Breast epithelium (tissue), 4 donors: ENCODE measurements around the gene STXBP2. TPM values are rescaled to one million over a fixed set of nuclear protein-coding genes. Genes with fewer than 3 reads are reported as not detected.
A peak's percentile ranks its signal among the peaks of the same experiment; 100 is the strongest.

ENCODE experiments used
- DNase-seq, 2 donors: peaks; one replicate each; pipeline ENCODE4 v3.0.0-alpha.2; 2019; ENCODE audit warnings: low spot score in 2 of 2
- H3K27ac ChIP-seq, 2 donors: fragments of 200-600 bp; sonication (generic) in 1 of 2; one replicate each; pipeline ENCODE4 v1.5.1; 2016 to 2019; ENCODE audit warnings: mild to moderate bottlenecking in 1 of 2
- H3K27me3 ChIP-seq, 2 donors: fragments of 200-600 bp; sonication (generic) in 1 of 2; one replicate each; pipeline versions ENCODE4 v1.5.1 to v1.6.0; 2017 to 2019; ENCODE audit warnings: control low read depth in 1 of 2, mild to moderate bottlenecking in 1 of 2
- H3K36me3 ChIP-seq: fragments of 200-600 bp; one replicate; pipeline ENCODE4 v1.5.1; 2019
- H3K4me1 ChIP-seq, 2 donors: fragments of 200-600 bp; sonication (generic); one replicate each; pipeline ENCODE4 v1.5.1; 2016 to 2019; ENCODE audit warnings: control low read depth in 1 of 2
- H3K4me3 ChIP-seq, 3 donors: fragments of 200-600 bp; sonication (generic); 1 replicate in 2 of 3; 2 replicates in 1 of 3; pipeline ENCODE4 v1.5.1; 2016 to 2019; ENCODE audit warnings: mild to moderate bottlenecking in 3 of 3, moderate library complexity in 2 of 3
- H3K9me3 ChIP-seq, 2 donors: fragments of 200-600 bp; sonication (generic) in 1 of 2; one replicate each; pipeline ENCODE4 v1.5.1; 2016 to 2019; ENCODE audit warnings: control low read depth in 1 of 2
- POLR2A ChIP-seq: fragments of 450-650 bp; IDR thresholded peaks from one replicate; pipeline ENCODE4 v1.6.1; 2016; ENCODE audit warnings: antibody characterized with exemption, mild to moderate bottlenecking, moderate library complexity
- POLR2AphosphoS5 ChIP-seq, 3 donors: sonication (generic); formaldehyde crosslinking; IDR thresholded peaks; one replicate each; pipeline ENCODE4 v1.6.1; 2017; ENCODE audit warnings: antibody characterized with exemption in 3 of 3
- intact Hi-C: fragments of 100-400 bp; cut with DNase I; formaldehyde crosslinking; loops from one replicate; pipeline ENCODE4 v1.15.1; 2023; ENCODE audit warnings: low total_unique reads
- total RNA-seq, 3 donors: library from RNA; depleted of rRNA; stranded (reverse); fragments of >200 nt; gene quantifications; one replicate each; pipeline ENCODE4 v1.1.0, GENCODE V29; 2016
- TF ChIP-seq, protein P1 (sequence below), 3 donors: fragments of 450-650 bp; IDR thresholded peaks; one replicate each; pipeline ENCODE4 v1.5.1; 2016 to 2017; ENCODE audit warnings: antibody characterized with exemption in 3 of 3, mild to moderate bottlenecking in 3 of 3, moderate library complexity in 3 of 3

Gene STXBP2
- total RNA-seq, 3 donors from 2014 or later: 15.4 to 55.3 (median 37.0) TPM

DNA sequence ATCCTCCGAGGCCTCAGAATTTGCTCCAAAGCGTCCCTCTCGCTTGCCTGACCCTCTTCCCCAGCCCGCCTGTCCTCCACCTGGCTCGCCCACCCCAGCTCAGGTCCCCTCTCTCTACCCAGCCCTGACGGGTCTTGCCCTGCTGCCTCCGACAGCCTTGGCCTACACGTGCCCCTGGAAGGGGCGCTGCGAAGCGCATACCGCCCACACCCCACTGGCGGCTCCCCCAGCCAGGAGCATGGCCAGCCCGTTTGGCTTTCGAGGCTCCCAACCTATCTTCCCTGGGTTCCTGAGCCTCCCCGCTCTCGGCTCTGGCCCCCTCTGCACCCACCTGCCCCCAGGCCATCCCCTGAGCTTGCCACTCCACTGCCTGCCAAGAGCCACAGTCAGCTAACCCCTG, 12.1 kb upstream of the STXBP2 start:
- no peak overlapping the region for H3K4me3 ChIP-seq
- H3K4me1 ChIP-seq: peaks cover 0 to 19% of the 10 kb centered on the region in 2 donors
- H3K36me3 ChIP-seq: peaks cover 8% of the 10 kb centered on the region
- H3K27me3 ChIP-seq: no peaks in the 10 kb centered on the region
- DNase-seq: no peak
- no peak overlapping the region for H3K27ac ChIP-seq
- intact Hi-C loops: no loop called here
- TF ChIP-seq POLR2AphosphoS5 (IDR thresholded peaks at IDR 0.05) (no peak), POLR2A (no peak)
- TF ChIP-seq, protein P1, sequence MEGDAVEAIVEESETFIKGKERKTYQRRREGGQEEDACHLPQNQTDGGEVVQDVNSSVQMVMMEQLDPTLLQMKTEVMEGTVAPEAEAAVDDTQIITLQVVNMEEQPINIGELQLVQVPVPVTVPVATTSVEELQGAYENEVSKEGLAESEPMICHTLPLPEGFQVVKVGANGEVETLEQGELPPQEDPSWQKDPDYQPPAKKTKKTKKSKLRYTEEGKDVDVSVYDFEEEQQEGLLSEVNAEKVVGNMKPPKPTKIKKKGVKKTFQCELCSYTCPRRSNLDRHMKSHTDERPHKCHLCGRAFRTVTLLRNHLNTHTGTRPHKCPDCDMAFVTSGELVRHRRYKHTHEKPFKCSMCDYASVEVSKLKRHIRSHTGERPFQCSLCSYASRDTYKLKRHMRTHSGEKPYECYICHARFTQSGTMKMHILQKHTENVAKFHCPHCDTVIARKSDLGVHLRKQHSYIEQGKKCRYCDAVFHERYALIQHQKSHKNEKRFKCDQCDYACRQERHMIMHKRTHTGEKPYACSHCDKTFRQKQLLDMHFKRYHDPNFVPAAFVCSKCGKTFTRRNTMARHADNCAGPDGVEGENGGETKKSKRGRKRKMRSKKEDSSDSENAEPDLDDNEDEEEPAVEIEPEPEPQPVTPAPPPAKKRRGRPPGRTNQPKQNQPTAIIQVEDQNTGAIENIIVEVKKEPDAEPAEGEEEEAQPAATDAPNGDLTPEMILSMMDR (IDR thresholded peaks at IDR 0.05): no peak
- no peaks in the 10 kb centered on the region for H3K9me3 ChIP-seq

GRCh38 chr19:7625763-7626372, 11.0 kb upstream of the STXBP2 start:
- TF ChIP-seq POLR2AphosphoS5 (IDR thresholded peaks at IDR 0.05): no peak
- TF ChIP-seq, protein P1 (IDR thresholded peaks at IDR 0.05): no peak
- no peak for TF ChIP-seq POLR2A
- Histone ChIP-seq H3K36me3 (peaks cover 8% of the 10 kb centered on the region), H3K4me1 (peaks cover 5 to 19% of the 10 kb centered on the region in 2 donors), H3K4me3 (no peak overlapping the region), H3K9me3 (no peaks in the 10 kb centered on the region), H3K27me3 (no peaks in the 10 kb centered on the region), H3K27ac (no peak overlapping the region)
- DNase-seq: no peak
- intact Hi-C loops: no loop called here

- no peak for TF ChIP-seq POLR2AphosphoS5 (IDR thresholded peaks at IDR 0.05)
- TF ChIP-seq, protein P1 (IDR thresholded peaks at IDR 0.05): no peak
- TF ChIP-seq POLR2A: no peak
- Histone ChIP-seq H3K27me3 (no peaks in the 10 kb centered on the region), H3K9me3 (no peaks in the 10 kb centered on the region), H3K27ac (no peak overlapping the region), H3K4me3 (no peak overlapping the region), H3K36me3 (peaks cover 7% of the 10 kb centered on the region), H3K4me1 (peaks cover 5 to 19% of the 10 kb centered on the region in 2 donors)
- DNase-seq: no peak
- intact Hi-C loops: no loop called here
Observed at GRCh38 chr19:7627166-7627565, 9.7 kb upstream of the STXBP2 start.

DNA sequence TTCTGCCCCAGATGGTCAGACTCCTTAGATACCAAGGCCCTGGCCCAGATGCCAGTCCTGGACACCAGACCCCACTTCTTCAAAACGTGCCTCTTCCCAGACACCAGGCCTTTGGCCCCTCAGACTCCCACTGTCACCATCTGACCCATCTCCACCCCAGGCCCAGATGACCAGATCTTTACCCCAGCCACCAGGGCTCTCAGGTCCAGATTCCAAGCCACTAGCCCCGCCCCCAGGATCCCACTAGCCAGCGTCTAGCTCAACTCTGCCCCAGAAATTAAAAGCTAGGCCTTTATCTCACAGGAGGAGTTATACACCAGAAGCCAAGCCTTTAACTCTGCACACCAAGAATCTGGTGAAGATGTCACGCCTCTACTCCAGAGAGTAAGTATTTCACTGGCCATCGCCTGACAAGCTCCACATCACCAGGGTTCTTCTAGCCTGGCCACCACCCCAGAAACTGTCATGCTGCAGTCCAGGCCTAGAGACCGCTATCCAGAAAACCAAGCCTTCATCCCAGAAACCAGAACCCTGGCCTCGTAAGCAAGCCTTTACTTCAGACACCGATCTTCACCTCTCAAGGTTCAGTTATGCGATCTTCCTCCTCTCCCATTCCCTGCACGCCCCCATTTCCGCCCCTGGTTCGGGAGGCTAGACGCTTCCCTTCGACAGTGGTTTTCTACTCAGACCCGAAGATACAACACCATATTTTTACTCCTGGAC, 8.2 kb upstream of the STXBP2 start:
- TF ChIP-seq POLR2AphosphoS5 (IDR thresholded peaks at IDR 0.05): no peak
- TF ChIP-seq, protein P1 (IDR thresholded peaks at IDR 0.05): no peak
- no peak for TF ChIP-seq POLR2A
- Histone ChIP-seq H3K27ac (peak overlapping the region; percentile 89 to 95), H3K4me3 (peak overlapping the region; percentile 83 to 99 (median 92)), H3K4me1 (peaks cover 5 to 19% of the 10 kb centered on the region in 2 donors), H3K9me3 (no peaks in the 10 kb centered on the region), H3K36me3 (no peaks in the 10 kb centered on the region), H3K27me3 (no peaks in the 10 kb centered on the region)
- no peak for DNase-seq
- intact Hi-C loops: no loop called here
